ENCODE results near the gene MAPK13.
A peak's percentile ranks its signal among the peaks of the same experiment; 100 is the strongest.
"Not testable (repeated sequence)": the region's sequence is repeated elsewhere in the genome, so short reads cannot be mapped to it uniquely, and the experiment has no call there.

The MAPK13 gene

DNA sequence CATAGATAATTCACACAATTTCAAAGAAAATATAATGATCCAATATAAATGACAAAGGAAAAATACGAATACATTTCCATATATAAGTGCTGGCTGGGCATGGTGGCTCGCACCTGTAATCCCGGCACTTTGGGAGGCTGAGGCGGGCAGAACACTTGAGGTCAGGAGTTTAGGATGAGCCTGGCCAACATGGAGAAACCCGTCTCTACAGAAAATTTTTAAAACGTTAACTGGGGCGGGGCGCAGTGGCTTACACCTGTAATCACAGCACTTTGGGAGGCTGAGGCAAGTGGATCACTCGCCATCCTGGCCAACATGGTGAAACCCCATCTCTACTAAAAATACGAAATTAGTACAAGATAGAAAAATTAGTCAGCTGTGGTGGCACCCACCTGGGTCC lies 14.9 kb upstream of the MAPK13 start:
- no peak for DNase-seq (ENCODE audit: low spot score)

DNA sequence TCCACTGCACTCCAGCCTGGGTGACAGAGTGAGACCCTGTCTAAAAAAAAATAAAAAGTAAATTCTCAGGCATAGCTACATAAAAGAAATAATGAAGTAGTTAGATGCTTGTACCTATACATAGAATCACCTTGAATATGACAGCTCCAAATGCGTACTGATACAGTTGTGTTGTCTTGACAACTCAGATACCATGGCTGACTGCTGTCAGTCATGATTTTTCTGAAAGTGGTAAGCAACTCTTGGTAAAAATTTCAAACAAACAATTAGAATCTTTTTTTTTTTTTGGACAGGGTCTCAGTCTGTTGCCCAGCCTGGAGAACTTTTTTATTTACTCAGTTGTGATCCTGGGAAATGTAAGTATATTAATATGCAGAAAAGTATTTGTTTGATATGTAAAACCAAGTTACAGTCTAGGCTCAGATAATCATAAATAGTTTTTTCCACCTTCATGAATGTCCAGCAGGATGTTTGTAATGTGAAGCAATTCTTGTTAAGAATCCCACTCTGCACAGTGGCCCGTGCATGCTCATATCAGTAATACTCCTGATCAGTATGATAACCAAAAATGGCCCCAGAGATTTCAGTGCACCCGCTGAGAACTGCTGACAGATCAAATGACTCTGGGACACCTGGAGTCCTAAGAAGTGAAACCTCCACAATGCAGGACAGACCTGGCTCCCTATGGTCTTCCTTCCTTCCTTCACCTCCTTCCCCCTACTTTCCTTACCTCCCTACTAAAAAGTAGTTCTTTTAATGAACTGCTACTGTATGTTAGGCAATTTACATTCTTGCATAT lies 14.0 kb upstream of the MAPK13 start:
- no peak for DNase-seq (ENCODE audit: low spot score)

- DNase-seq (ENCODE audit: low spot score): no peak
These were observed 13.4 kb upstream of the MAPK13 start for GRCh38 chr6:36116943-36117342.

- no peak for DNase-seq (ENCODE audit: low spot score)
These were observed 12.4 kb upstream of the MAPK13 start for GRCh38 chr6:36117658-36118549.

DNA sequence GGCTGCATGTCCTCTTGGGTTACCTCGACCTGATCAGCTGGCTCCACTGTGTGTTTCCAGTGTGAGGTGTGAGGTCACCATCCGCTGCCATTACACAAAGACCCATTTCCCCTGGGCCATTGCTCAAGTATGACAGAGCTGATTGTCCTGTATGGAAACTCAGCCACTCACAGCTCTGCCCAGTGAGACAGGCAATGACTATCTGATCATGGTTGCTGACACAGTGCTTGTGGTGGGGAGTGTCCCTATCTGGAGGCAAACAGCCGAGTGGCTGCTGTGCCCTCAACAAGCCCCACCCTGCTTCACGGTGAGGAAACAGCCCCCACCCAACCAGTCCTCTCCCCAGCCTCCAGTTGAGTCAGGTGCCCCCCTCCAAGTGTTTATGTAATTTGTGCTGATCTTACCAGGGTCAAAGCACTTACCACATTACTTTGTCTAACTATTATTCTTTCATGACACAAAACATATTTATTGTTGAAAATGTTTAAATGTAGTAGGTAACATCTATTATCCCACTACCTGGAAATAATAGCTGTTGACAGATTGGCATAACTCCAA lies 11.7 kb upstream of the MAPK13 start:
- DNase-seq (ENCODE audit: low spot score): no peak

GRCh38 chr6:36119209-36119608 lies 11.1 kb upstream of the MAPK13 start:
- DNase-seq (ENCODE audit: low spot score): no peak

GRCh38 chr6:36120018-36120417 lies 10.3 kb upstream of the MAPK13 start:
- no peak for DNase-seq (ENCODE audit: low spot score)

DNA sequence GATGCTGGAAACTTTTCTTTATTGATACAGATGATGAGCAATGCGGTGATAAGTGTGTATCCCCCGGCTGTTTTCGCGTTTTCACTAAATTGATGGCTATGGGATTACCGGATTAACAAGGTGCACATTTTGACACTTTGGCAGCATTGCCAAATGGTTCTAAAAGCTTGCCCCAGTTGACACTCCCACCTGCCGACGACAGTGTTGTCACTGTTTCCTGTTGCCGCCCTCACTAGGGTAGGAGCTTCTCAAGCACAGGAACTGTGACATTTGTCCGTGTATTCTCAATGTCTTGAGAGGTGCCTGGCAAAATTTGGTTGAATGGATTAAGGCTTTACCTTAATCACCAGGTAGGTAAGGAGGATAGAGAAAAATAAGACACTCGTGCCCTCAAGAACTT lies 9.8 kb upstream of the MAPK13 start:
- no peak for DNase-seq (ENCODE audit: low spot score)

DNA sequence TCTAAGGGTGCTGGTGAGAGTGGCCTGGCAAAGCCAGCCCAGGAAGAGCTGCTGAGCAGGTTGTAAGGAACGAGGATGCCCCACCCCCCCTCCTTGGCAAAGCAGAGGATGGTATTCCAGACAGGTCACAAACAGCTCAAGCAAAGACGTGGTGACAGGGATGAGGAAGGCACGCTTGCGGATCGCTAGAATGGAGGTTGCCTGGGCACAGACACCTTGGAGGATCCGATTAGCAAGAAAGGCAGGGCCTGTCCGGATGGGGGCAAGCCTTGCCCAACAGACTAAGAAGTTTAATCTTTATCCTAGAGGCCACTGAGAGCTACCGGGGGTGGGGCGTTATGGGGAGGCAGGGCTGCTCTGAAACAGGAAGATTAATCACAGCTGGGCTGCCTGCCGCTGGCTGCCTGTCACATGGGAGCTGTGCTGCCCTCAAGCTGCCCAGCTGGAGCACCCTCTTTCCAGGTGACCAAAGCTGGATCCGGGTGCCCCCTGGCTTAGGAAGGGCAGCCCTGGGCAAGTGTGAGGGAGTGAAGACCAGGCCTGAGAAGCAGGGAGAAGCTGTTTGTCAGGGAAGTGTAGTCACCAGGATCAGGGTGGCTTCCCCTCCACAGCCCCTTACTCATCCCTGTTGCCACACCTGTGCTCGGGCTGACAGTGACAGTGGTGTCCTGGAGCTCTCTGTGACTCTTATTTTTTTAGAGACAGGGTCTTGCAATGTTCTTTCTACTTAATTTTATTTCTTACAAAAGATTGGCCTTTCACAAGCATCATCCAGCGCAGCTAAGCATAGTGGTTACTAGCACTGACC lies 9.1 kb upstream of the MAPK13 start:
- DNase-seq (ENCODE audit: low spot score): no peak

- no peak for DNase-seq (ENCODE audit: low spot score)
These were observed 8.4 kb upstream of the MAPK13 start for GRCh38 chr6:36121787-36122494.

DNA sequence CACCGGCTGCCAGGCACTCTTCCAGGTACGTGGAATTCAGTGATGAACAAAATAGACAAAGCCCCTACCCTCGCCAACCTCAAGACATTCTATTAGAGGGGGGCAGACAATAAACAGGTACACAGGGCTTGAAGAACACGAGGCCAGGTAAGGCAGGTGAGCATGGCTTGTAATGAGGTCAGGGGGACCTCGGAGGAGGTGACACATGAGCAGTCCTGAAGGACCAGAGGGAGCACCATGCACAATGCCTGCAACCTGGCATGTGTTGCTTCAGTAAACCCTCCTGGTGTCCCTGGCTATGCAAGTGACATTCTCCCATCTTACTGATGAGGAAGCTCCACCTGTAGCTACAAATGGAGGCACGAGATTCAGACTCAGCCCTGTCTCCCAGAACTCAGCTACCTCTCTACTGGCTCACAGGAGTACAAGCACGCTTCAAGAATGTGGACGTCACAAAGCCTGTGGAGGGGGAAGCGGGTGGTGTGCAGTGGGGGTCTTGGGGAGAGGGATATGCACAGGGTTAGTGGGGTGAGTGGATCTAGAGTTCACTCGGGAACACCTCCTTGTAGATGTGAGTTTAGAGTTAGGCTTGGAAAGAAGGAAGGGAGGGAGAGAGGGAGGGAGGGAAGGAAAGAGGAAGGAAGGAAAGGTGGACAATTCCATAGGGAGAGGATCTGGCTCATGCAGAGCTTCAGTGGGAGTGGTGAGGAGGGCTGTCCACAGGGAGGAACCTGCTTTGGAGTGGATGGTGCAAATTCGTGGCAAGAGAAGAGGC lies 7.6 kb upstream of the MAPK13 start:
- DNase-seq (ENCODE audit: low spot score): no peak

GRCh38 chr6:36123270-36124139 lies 6.8 kb upstream of the MAPK13 start:
- DNase-seq (ENCODE audit: low spot score): peak; percentile 83

GRCh38 chr6:36124346-36124745 lies 6.0 kb upstream of the MAPK13 start:
- DNase-seq (ENCODE audit: low spot score): not testable (repeated sequence)

DNA sequence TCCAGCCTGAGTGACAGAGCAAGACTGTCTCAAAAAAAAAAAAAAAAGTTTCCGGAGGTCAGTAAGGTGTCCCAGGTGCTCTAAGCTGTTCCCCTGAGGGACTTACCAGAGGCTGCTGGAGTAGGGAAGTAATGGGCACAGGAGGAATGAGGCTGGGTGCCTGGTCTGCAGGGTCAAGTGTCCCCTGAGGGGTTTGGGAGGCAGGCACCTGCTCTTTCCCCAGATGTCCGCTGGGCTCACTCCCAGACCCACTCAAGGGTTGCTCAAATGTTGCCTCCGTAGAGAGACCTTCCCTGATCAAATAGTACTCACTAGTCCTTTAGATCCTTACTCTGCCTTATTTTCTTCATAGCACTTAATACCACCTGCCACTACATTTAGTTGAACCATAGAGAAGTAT lies 5.4 kb upstream of the MAPK13 start:
- DNase-seq (ENCODE audit: low spot score): no peak

DNA sequence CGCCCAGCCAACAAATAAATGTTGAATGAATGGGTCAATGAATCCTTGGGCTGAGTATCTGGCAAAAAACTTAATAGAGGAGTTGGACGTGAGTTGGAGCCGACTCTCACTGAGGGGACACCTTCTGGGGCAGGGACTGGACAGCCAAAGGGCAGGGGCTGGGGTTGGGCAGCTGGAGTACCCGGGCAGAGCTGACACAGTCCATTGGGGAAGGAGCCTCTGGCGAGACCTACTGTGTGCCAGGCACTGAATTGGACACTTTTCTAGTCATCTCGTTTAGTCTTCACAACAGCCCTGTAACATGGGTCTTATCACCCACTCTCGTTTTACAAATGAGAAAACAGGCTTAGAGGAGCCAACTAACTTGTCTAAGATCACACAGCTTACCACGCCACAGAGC lies 4.7 kb upstream of the MAPK13 start:
- DNase-seq (ENCODE audit: low spot score): no peak

- no peak for DNase-seq (ENCODE audit: low spot score)
These were observed 4.2 kb upstream of the MAPK13 start for GRCh38 chr6:36126121-36126520.

DNA sequence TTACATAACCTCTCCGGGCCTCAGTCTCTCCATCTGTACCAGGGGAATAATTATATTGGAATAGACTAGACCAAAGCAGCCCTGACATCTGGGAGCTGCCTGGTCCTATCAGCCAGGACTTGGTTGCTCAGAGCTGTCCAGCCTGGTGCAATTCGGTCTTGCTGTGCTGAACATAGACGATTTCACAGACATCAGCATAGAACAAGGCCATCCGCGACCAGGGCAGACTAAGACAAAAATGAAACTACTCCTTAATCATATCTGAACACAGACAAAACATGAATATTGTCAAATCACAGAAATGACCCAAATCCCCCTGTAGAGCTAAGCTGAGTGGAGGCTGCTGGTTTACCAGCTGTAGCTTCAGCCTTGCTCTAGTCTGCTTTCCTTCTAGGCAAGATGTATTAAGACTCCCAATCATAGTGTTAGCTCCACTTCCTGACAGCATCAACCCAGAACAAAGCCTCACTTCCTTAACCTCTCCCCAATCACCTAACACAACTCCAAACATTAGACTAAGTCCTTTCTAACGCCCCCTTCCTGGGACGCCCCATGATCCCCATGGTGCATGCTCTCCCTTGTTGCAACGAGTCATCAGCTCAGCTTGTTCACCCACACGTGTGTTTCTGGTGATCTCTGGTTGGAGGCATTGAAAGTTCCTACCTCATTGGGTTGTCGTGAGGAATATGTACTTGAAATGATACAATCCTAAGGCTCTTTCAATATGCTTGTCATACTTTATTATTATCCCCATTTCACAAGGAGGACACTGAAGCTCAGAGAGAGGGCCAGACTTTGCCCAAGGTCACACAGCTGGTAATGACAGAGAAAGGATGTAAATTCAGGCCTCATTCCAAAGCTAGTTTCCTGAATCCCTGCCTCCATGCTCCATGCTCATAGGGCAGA lies 3.5 kb upstream of the MAPK13 start:
- no peak for DNase-seq (ENCODE audit: low spot score)

GRCh38 chr6:36127462-36128016 lies 2.8 kb upstream of the MAPK13 start:
- DNase-seq (ENCODE audit: low spot score): peak; percentile 93

All from hepatic stellate cell (primary cell).